ENCODE measurements around the gene NPAS3. TPM values are rescaled to one million over a fixed set of nuclear protein-coding genes. Genes with fewer than 3 reads are reported as not detected.
A peak's percentile ranks its signal among the peaks of the same experiment; 100 is the strongest.

The NPAS3 gene
- total RNA-seq, 2 experiments from 2014 or later = not detected

- H3K4me2 ChIP-seq (ENCODE audit: low read length) = no peak overlapping the region
- H3K79me2 ChIP-seq (ENCODE audit: insufficient read depth, low read depth, low read length) = no peaks in the 10 kb centered on the region
- TF ChIP-seq EZH2phosphoT487 (IDR thresholded peaks at IDR 0.05; ENCODE audit: borderline replicate concordance, low read depth, low read length) = no peak
- TF ChIP-seq, protein P1, sequence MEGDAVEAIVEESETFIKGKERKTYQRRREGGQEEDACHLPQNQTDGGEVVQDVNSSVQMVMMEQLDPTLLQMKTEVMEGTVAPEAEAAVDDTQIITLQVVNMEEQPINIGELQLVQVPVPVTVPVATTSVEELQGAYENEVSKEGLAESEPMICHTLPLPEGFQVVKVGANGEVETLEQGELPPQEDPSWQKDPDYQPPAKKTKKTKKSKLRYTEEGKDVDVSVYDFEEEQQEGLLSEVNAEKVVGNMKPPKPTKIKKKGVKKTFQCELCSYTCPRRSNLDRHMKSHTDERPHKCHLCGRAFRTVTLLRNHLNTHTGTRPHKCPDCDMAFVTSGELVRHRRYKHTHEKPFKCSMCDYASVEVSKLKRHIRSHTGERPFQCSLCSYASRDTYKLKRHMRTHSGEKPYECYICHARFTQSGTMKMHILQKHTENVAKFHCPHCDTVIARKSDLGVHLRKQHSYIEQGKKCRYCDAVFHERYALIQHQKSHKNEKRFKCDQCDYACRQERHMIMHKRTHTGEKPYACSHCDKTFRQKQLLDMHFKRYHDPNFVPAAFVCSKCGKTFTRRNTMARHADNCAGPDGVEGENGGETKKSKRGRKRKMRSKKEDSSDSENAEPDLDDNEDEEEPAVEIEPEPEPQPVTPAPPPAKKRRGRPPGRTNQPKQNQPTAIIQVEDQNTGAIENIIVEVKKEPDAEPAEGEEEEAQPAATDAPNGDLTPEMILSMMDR (conservative IDR thresholded peaks at IDR 0.05; ENCODE audit: low read length) = no peak
- DNase-seq (ENCODE audit: low spot score) = no peak
- H3K4me1 ChIP-seq (ENCODE audit: insufficient read depth, low read length, poor library complexity, severe bottlenecking) = no peaks in the 10 kb centered on the region
- H3K4me3 ChIP-seq (ENCODE audit: low read depth, low read length, poor library complexity, severe bottlenecking) = no peak overlapping the region
- intact Hi-C loops (cut with micrococcal nuclease; ENCODE audit: unreplicated experiment) = loop anchor here (2.0 to 10.0 kb wide), 4 partner anchors 115 to 1215 kb away; no protein-coding TSS in a partner anchor
- ChIA-PET POLR2A (interaction anchor here (0.7 to 1.0 kb wide), 2 partner anchors 10 to 1714 kb away, joined by 3 to 5 read pairs; no protein-coding TSS in a partner anchor), CTCF (ENCODE audit: unreplicated experiment) (no interaction called here)
- H3K36me3 ChIP-seq (ENCODE audit: insufficient read depth, low read length) = no peaks in the 10 kb centered on the region
- no peak overlapping the region; the same call in 1 of the 2 replicates for H2AFZ ChIP-seq (ENCODE audit: low read length)
- H3K9me2 ChIP-seq (ENCODE audit: insufficient read depth, low read length) = no peaks in the 10 kb centered on the region
- no TSS peak for BruUV-seq (replicated peaks)
- H4K20me1 ChIP-seq (ENCODE audit: insufficient read depth, low read length) = no peaks in the 10 kb centered on the region
- no peak overlapping the region for H3K27ac ChIP-seq (ENCODE audit: low read depth, low read length, poor library complexity, severe bottlenecking)
- H3K9me3 ChIP-seq (ENCODE audit: low read length) = no peaks in the 10 kb centered on the region
Measured at GRCh38 chr14:33792009-33792719, 853.5 kb downstream of the NPAS3 start.

DNA sequence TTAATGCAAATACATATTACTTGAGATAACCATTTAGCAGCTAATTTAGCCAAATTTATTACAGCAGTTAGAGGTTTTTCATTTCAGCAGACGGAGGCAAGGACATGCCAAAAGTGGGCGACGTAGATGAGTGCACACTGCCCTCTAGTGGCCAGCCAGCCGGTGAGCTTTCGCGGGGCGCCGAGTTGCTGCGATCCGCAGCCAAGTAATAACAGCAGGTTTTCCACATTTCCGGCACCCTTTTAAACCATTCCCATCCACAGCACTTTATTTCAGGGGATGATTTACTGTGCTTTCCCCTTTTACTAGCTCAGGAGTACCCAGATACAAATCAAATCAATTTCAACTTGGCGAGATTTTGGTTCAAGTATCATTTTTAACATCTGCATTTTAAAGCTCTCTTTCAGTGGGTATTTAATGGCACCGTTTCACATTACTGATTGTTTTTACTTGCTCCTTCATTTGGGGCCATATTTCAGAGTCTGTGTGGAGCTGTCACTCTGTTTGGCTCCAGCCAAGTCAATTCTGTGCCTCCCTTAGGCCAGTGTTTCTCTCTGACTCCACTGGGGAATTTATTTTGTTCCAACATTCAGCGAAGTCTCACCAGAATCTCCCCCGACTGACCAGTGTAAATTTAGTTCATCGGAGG, 854.2 kb downstream of the NPAS3 start:
- Histone ChIP-seq H2AFZ (ENCODE audit: low read length) (no peak overlapping the region; the same call in 1 of the 2 replicates), H3K9me3 (ENCODE audit: low read length) (no peaks in the 10 kb centered on the region), H3K4me3 (ENCODE audit: low read depth, low read length, poor library complexity, severe bottlenecking) (no peak overlapping the region), H3K4me1 (ENCODE audit: insufficient read depth, low read length, poor library complexity, severe bottlenecking) (no peaks in the 10 kb centered on the region), H3K4me2 (ENCODE audit: low read length) (no peak overlapping the region), H3K36me3 (ENCODE audit: insufficient read depth, low read length) (no peaks in the 10 kb centered on the region), H3K27ac (ENCODE audit: low read depth, low read length, poor library complexity, severe bottlenecking) (no peak overlapping the region), H3K9me2 (ENCODE audit: insufficient read depth, low read length) (no peaks in the 10 kb centered on the region), H3K79me2 (ENCODE audit: insufficient read depth, low read depth, low read length) (no peaks in the 10 kb centered on the region), H4K20me1 (ENCODE audit: insufficient read depth, low read length) (no peaks in the 10 kb centered on the region)
- POLR2A ChIA-PET = interaction anchor here (1.0 kb wide), 1 partner anchor 9 kb away, joined by 3 read pairs; no protein-coding TSS in a partner anchor
- intact Hi-C loops (cut with micrococcal nuclease; ENCODE audit: unreplicated experiment) = loop anchor here (2.0 to 10.0 kb wide), 4 partner anchors 116 to 1216 kb away; no protein-coding TSS in a partner anchor
- TF ChIP-seq, protein P1 (conservative IDR thresholded peaks at IDR 0.05; ENCODE audit: low read length) = peak; percentile 97
- TF ChIP-seq EZH2phosphoT487 (IDR thresholded peaks at IDR 0.05; ENCODE audit: borderline replicate concordance, low read depth, low read length) = no peak
- CTCF ChIA-PET (ENCODE audit: unreplicated experiment) = no interaction called here
- DNase-seq (ENCODE audit: low spot score) = peak; percentile 58
- no TSS peak for BruUV-seq (replicated peaks)
